Gastroesophageal sphincter (tissue), 3 donors: ENCODE measurements around the gene GRB14.

Source experiments
- POLR2A ChIP-seq, 2 donors: fragments of 450-650 bp; IDR thresholded peaks; one replicate each; pipeline ENCODE4 v1.6.1; 2017; ENCODE audit warnings: antibody characterized with exemption in 2 of 2, mild to moderate bottlenecking in 2 of 2, moderate library complexity in 1 of 2
- TF ChIP-seq, protein P1 (sequence below), 4 experiments: fragments of 200-600 bp in 2 of 4; fragments of 450-650 bp in 2 of 4; sonication (generic) in 1 of 4; IDR thresholded peaks; one replicate each; pipeline ENCODE4 v1.5.1; 2017 to 2019; ENCODE audit warnings: antibody characterized with exemption in 4 of 4, mild to moderate bottlenecking in 2 of 4, moderate library complexity in 2 of 4

DNA sequence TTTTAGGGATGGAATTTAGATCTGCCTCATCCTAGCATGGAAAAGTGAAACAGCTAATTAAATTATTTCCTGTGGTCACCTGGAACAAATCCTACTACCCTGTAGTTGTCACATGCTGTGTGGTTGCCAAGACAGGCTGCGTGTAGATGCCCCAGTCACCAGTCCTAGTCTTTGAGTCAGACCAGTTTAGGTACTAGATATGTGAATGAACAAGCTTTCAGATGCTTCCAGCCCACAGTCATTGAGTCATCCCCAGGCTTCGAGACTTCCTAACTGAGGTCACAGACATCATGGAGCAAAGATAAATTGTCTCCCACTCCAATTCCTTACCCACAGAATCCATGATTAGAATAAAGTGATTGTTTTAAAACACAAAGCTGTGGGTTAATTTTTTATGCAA is 35.8 kb upstream of the GRB14 start:
- no peak for TF ChIP-seq POLR2A (IDR thresholded peaks at IDR 0.05)
- TF ChIP-seq, protein P1, sequence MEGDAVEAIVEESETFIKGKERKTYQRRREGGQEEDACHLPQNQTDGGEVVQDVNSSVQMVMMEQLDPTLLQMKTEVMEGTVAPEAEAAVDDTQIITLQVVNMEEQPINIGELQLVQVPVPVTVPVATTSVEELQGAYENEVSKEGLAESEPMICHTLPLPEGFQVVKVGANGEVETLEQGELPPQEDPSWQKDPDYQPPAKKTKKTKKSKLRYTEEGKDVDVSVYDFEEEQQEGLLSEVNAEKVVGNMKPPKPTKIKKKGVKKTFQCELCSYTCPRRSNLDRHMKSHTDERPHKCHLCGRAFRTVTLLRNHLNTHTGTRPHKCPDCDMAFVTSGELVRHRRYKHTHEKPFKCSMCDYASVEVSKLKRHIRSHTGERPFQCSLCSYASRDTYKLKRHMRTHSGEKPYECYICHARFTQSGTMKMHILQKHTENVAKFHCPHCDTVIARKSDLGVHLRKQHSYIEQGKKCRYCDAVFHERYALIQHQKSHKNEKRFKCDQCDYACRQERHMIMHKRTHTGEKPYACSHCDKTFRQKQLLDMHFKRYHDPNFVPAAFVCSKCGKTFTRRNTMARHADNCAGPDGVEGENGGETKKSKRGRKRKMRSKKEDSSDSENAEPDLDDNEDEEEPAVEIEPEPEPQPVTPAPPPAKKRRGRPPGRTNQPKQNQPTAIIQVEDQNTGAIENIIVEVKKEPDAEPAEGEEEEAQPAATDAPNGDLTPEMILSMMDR (IDR thresholded peaks at IDR 0.05) = no peak
